BJ (cell line): Measurements from ENCODE around the gene FREY1. TPM values are rescaled to one million over a fixed set of nuclear protein-coding genes. Genes with fewer than 3 reads are reported as not detected.

ENCODE experiments used
- CTCF ChIA-PET: fragments of 350-600 bp; formaldehyde crosslinking; extraction: SDS; loops from one replicate; lab custom pipeline; 2021; ENCODE audit warnings: antibody characterized with exemption, inconsistent platforms; lab: Yijun Ruan, JAX
- POLR2A ChIA-PET: fragments of 300-600 bp; sonication (Branson Sonifier 250); formaldehyde crosslinking; extraction: SDS; loops from one replicate; lab custom pipeline; 2021; ENCODE audit warnings: antibody characterized with exemption; lab: Charles Lee
- DNase-seq: peaks from one replicate; pipeline ENCODE4 v3.0.0-alpha.2; 2011; ENCODE audit warnings: low read depth
- H3K27me3 ChIP-seq: 2 replicates; pipeline ENCODE4 v1.6.0; 2011; ENCODE audit warnings: low read length; ENCODE audit not compliant: control insufficient read depth, insufficient read depth
- H3K36me3 ChIP-seq: 2 replicates; pipeline ENCODE4 v1.5.1; 2011; ENCODE audit warnings: low read length; ENCODE audit not compliant: control insufficient read depth, insufficient read depth
- H3K4me3 ChIP-seq: 2 replicates; pipeline ENCODE4 v1.5.1; 2011; ENCODE audit warnings: low read depth, mild to moderate bottlenecking, control low read depth, low read length
- polyA plus RNA-seq: library from polyadenylated mRNA; depleted of rRNA; stranded (reverse); fragments of >200 nt; gene quantifications from 2 replicates; pipeline ENCODE4 v1.2.3, GENCODE V29; 2011
- TF ChIP-seq, protein P1 (sequence below): IDR thresholded peaks from 2 replicates; pipeline ENCODE4 v1.5.1; 2011; ENCODE audit warnings: low read depth, mild to moderate bottlenecking, control low read depth, inconsistent platforms, low read length, moderate library complexity; ENCODE audit not compliant: insufficient read depth

Gene FREY1
- polyA plus RNA-seq, 1 experiment = 0.33 TPM

DNA sequence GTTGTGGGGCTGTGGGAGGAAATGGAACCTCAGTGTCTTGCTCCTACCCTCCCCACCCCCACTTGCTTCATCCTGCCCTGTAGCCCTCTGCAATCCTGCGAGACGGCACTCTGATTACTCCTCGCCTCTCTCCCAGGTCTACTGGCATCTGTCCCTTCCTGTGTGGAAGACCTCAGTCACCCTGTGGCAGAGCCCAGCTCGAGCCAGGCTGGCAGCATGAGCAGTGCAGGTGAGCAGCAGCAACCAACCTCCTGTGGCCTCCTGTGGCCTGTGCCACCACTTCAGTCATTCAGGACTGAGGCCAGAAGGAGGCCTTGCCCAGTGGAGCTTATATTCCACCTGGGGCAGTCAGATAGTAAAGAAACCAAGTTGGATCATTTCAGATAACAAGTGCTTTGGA, 36.4 kb downstream of the FREY1 start:
- no peak for DNase-seq
- ChIA-PET POLR2A (no interaction called here), CTCF (interaction anchor here (0.8 to 6.3 kb wide), 2 partner anchors 11 to 136 kb away, joined by 3 to 88 read pairs; no protein-coding TSS in a partner anchor)
- Histone ChIP-seq H3K36me3 (peaks cover 39% of the 10 kb centered on the region), H3K4me3 (no peak overlapping the region), H3K27me3 (no peaks in the 10 kb centered on the region)
- TF ChIP-seq, protein P1, sequence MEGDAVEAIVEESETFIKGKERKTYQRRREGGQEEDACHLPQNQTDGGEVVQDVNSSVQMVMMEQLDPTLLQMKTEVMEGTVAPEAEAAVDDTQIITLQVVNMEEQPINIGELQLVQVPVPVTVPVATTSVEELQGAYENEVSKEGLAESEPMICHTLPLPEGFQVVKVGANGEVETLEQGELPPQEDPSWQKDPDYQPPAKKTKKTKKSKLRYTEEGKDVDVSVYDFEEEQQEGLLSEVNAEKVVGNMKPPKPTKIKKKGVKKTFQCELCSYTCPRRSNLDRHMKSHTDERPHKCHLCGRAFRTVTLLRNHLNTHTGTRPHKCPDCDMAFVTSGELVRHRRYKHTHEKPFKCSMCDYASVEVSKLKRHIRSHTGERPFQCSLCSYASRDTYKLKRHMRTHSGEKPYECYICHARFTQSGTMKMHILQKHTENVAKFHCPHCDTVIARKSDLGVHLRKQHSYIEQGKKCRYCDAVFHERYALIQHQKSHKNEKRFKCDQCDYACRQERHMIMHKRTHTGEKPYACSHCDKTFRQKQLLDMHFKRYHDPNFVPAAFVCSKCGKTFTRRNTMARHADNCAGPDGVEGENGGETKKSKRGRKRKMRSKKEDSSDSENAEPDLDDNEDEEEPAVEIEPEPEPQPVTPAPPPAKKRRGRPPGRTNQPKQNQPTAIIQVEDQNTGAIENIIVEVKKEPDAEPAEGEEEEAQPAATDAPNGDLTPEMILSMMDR = no peak

DNA sequence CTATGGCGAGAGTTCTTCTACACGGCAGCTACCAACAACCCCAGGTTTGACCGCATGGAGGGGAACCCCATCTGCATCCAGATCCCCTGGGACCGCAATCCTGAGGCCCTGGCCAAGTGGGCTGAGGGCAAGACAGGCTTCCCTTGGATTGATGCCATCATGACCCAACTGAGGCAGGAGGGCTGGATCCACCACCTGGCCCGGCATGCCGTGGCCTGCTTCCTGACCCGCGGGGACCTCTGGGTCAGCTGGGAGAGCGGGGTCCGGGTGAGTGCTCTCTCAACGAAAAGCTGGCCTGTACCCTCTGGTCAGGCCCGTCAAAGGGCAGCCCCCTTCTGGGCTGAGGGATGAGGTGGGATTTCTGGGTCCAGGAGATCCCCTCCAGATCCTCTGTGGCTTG, 37.5 kb downstream of the FREY1 start:
- ChIA-PET POLR2A (no interaction called here), CTCF (interaction anchor here (6.3 kb wide), 1 partner anchor 10 kb away, joined by 88 read pairs; no protein-coding TSS in a partner anchor)
- peaks cover 37% of the 10 kb centered on the region for H3K36me3 ChIP-seq
- DNase-seq = no peak
- H3K4me3 ChIP-seq = no peak overlapping the region
- H3K27me3 ChIP-seq = no peaks in the 10 kb centered on the region
- TF ChIP-seq, protein P1 = no peak

DNA sequence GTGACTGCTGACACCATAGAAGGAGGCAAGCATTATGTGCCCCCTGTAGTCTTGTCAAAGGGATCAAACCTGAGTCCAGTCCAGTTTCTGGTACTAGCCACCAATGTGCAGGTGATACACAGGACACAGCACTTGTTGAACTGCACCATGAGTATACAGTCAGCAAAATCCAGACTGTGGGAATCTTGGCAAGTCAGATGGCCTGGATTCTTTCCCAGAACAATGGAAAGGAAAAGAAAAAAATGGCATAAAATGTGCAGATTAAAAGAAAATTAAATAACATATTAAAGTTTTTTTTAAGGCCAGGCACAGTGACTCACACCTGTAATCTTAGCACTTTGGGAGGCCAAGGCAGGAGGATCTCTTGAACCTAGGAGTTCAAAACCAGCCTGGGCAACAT, 43.0 kb downstream of the FREY1 start:
- no peak for DNase-seq
- Histone ChIP-seq H3K4me3 (no peak overlapping the region), H3K27me3 (no peaks in the 10 kb centered on the region), H3K36me3 (peaks cover 28% of the 10 kb centered on the region)
- POLR2A ChIA-PET = no interaction called here
- CTCF ChIA-PET = interaction anchor here (10.6 kb wide), 1 partner anchor 7 kb away, joined by 88 read pairs; no protein-coding TSS in a partner anchor
- TF ChIP-seq, protein P1 = no peak

DNA sequence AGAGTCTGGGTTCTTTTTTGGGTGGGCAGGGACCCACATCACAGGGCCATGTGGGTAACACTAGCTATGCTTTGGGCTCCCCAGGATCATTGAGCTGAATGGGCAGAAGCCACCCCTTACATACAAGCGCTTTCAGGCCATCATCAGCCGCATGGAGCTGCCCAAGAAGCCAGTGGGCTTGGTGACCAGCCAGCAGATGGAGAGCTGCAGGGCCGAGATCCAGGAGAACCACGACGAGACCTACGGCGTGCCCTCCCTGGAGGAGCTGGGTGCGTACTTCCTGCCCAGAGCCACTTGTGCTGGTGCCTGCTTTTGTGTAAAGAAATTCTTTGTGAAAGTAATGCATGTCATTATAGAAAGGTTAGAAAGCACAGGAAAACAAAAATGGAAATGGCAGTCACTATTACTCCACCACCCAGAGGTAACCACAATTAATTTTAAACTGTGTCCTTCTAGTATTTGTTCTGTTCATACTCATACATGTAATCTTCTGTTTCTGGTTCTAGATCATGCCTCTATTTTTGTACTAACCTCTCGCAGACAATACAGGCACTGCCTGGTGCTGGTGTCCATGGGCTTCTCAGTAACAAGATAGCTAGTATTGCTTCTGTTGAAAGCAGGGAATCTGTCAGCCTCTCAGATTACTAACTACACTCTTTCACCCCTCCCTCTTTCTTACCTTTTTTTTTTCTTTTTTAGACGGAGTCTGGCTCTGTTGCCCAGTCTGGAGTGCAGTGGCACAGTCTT, 46.1 kb downstream of the FREY1 start:
- ChIA-PET POLR2A (no interaction called here), CTCF (interaction anchor here (1.8 to 10.6 kb wide), 3 partner anchors 10 to 89 kb away, joined by 8 to 88 read pairs (median 10); no protein-coding TSS in a partner anchor)
- no peak for DNase-seq
- no peak overlapping the region for H3K4me3 ChIP-seq
- TF ChIP-seq, protein P1 = no peak
- no peaks in the 10 kb centered on the region for H3K27me3 ChIP-seq
- peaks cover 17% of the 10 kb centered on the region for H3K36me3 ChIP-seq

DNA sequence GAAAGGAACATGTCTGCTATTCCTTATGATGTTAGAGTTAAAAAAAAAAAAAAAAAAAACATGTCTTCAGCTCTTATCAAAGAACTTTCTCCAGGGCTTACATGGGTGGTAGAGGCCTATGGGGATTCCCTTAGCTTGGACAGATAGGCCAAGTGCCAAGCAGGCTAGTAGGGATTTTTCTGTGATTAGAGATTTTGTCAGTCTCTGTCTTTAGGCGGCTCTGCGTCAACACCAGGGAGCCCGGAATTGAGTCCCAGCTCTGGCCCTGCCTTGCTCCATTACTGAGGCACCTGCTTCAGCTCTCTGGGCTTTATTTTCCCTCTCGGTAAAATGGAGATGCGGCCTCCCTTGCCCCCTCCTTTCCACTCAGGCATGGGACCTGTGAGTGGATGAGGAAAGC, 46.7 kb downstream of the FREY1 start:
- DNase-seq = no peak
- TF ChIP-seq, protein P1 = no peak
- Histone ChIP-seq H3K4me3 (no peak overlapping the region), H3K36me3 (peaks cover 17% of the 10 kb centered on the region), H3K27me3 (no peaks in the 10 kb centered on the region)
- POLR2A ChIA-PET = interaction anchor here (1.1 kb wide), 1 partner anchor 13 kb away, joined by 4 read pairs; the partner anchor contains the start of gene CRY2
- CTCF ChIA-PET = interaction anchor here (1.8 to 10.6 kb wide), 3 partner anchors 11 to 89 kb away, joined by 8 to 88 read pairs (median 10); no protein-coding TSS in a partner anchor
